HG03354 (cell line): ENCODE results near the gene ZC3H10.

Experiments
- ATAC-seq: cut with Tn5 transposase; IDR thresholded peaks from one replicate; pipeline ENCODE4 v1.9.1; 2021; ENCODE audit warnings: mild to moderate bottlenecking; ENCODE audit not compliant: unreplicated experiment, poor library complexity, severe bottlenecking

ZC3H10 gene

GRCh38 chr12:56163533-56164344, 45.7 kb downstream of the ZC3H10 start:
- ATAC-seq, result no peak

DNA sequence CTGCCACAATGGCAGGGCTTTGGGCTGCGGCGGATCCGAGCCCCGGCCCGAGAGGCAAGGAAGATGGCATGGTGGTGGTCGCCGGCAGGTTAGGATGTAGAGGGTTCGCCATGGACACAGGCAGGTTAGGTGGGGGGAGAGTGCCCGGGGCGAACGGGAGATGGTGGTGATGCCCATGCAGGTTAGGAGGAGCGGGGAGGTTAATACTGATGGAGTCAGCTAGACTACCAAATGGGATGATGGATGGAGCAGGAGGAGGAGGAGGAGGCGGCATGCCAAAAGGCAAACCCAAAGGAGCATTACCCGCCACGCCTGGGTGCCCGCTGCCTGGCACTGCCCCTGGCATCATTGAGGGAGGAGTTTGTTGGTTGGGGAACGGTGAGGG, 46.3 kb downstream of the ZC3H10 start:
- no peak for ATAC-seq

DNA sequence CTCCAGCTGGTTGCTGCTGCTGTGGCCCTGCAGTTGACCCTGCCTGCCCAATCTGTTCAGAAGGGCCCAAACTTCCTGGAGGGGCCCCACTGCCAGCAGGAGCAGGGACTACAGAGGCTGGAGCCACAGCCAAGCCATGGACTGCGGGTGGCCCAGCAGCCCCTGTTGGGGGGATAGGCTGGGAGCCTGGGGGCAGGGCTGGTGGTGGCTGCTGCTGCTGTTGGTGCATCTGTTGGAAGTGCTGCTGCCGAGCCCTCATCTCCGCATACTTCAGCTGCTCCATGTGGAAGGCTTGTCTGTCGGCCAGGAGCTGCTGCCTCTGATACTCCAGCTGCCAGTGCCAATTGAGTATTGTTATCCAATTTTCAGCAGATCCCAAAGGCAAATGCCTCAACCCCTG, 47.3 kb downstream of the ZC3H10 start:
- no peak for ATAC-seq

DNA sequence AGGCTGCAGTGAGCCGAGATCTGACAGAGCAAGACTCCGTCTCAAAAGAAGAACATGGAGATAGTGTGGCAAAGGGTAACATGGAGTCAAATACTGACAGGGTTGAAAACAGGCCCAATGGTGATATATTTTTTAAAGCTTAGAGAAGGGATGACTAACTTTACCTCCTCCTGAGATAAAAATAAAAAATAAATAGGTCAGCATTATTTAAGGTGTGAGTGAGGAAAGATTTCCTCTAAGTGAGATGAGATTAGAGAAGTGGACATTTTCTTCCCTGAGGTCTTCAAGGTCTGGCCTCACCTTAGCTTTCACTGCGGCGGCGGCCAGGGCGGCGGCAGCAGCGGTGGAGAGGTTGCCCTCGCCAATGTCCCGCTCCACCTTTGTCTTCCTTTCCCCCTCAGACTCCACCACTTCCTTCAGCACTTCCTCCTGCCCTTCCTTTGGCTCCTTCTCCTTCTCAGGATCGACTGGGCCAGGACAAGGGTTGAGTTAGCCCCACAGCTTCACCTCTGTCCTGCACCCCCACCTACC, 51.2 kb downstream of the ZC3H10 start:
- no peak for ATAC-seq

DNA sequence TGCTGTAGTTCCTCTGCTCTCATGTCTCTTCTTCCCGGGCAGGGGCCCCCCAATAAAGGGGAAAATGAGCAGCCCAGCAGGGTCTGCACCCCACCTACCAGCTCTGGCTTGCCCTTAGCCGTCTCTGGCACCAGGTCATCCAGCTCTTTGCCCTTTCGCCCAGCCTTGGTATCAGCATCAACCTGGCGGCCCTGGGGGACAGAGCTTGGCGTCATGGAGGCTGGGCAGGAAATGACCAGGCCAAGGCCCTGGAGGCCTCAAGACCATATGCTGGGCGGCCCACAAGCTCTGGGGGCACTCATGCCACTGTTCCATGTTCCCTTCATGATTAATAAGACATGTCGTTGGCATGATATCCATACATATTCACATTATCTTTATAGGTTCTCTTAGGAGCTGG, 54.8 kb downstream of the ZC3H10 start:
- no peak for ATAC-seq
